GM12872 (cell line): Measurements from ENCODE around the gene DNAJC8.

Source experiments
- TF ChIP-seq, protein P1 (sequence below): IDR thresholded peaks from 3 replicates; pipeline ENCODE4 v1.5.1; 2011; ENCODE audit warnings: low read depth, mild to moderate bottlenecking, low read length, moderate library complexity; ENCODE audit not compliant: insufficient read depth

The DNAJC8 gene

DNA sequence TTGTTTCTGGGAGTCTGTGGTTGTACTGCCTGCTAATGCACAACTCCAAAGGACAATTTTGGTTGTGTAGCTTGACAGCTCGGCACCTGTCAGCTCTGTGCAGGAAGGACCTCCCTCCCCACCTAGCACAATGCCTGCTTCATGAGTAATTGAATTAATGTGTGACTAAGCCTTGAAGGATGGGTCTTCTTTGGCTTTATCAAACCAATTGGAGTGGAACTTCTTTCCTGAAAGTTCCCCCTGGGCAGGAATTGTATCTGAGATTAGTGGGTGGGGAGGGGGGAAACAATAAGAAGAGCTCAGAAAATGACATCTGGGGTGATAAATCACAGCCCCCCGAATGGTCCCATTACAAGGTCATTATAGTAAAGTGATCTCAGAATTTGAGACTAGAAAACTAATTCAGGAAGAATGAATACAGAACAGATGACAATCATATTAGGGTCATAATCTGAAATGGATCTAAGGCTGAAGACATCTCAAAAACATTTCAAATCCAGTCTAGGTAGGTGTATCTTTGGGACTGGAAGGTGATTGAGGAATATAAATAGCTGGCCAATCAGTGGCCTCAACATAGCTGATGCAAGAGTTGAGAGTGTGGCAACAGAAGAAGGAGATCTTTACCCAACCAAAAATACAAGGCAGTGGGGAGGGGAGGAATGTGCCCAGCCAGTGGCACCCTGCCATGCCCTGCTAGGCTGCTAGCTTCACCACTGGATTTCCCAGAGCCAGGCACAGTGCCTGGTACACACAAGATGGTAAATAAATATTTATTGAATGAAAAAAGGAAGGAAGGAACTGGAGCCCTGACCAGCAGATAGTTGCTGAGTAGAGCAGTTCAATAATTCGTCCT, 16.4 kb upstream of the DNAJC8 start:
- TF ChIP-seq, protein P1, sequence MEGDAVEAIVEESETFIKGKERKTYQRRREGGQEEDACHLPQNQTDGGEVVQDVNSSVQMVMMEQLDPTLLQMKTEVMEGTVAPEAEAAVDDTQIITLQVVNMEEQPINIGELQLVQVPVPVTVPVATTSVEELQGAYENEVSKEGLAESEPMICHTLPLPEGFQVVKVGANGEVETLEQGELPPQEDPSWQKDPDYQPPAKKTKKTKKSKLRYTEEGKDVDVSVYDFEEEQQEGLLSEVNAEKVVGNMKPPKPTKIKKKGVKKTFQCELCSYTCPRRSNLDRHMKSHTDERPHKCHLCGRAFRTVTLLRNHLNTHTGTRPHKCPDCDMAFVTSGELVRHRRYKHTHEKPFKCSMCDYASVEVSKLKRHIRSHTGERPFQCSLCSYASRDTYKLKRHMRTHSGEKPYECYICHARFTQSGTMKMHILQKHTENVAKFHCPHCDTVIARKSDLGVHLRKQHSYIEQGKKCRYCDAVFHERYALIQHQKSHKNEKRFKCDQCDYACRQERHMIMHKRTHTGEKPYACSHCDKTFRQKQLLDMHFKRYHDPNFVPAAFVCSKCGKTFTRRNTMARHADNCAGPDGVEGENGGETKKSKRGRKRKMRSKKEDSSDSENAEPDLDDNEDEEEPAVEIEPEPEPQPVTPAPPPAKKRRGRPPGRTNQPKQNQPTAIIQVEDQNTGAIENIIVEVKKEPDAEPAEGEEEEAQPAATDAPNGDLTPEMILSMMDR, result no peak

DNA sequence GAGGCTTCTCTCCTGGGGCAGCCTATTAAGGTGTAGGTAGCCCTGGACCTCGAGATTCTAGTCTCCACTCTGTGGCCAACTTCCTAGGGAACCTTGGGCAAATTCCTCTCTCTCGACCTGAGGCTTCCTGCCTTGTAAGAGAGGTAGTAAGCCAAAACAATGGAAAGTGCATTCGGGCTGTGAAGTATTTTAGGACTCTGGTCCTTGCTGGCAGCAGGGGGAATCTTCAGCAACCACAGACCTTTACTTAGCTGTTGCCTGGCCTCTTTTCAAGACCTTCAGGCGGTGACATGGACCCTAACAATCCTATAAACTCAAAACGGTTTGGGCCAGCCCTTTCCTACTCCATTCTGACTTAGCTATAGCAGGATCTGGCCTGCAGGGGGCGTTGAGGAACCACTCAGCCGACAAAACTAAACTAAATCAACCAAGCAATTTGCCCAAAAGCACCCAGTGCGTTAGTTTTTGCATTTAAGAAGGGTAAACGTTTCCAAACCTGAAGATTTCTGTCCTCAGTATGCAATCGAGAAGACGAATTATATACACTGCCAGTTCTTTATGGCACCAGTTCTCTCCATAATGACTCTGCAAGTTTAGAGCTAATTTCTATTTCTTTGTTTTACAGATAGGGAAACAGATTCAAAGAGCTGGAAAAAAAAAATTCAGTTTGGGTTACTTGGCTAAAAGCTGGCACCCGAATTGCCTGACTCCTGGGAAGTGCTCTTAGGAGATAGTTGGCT, 15.6 kb upstream of the DNAJC8 start:
- TF ChIP-seq, protein P1, result peak; percentile 96

DNA sequence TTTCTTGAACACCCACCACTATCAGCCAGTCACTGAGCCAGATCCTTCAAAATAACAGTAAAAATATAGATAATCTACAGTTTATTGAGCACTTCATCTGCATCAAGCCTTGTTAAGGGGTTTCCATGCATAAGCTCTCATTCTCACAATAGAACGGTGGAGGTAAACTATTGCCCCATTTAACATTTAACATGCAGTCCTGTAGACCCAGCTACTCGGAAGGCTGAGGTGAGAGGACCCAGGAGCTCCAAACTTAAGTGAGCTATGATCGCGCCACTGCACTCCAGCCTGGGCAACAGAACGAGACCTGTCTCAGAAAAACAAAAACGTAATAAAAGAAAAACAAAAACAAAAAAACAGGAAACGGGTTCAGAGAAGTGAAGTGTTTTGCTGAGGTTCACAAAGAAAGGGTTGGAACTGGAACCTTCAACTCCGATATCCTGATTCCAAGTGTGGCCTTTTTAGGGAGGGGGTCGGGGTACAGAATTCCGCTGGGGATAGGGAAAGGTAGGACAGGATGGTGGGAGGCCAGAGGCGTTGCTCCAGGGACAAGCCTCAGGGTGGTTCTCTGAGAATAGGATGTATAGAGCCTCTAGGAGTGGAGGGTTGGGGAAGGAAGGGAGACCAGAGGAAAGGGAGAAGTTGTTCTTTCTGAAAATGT, 14.9 kb upstream of the DNAJC8 start:
- TF ChIP-seq, protein P1, result no peak

DNA sequence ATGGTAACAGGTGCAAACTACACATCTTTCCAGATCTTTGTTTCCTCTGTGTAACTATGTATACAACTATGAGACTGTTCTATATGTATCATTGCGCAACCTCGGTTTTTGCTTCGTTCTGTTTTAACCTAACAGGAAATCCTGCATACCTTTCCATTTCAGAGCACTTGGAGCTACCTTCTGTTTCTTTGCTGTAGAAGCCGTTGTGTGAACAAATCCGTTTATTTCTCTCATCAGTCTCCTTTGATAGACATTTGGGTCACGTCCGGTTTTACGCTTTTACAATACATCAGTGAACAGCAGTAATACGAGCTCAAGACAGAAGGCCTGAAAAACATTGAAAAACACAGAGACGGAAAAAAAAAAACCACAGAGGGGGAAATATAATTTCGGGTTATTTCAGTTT, 13.6 kb upstream of the DNAJC8 start:
- TF ChIP-seq, protein P1, result no peak

DNA sequence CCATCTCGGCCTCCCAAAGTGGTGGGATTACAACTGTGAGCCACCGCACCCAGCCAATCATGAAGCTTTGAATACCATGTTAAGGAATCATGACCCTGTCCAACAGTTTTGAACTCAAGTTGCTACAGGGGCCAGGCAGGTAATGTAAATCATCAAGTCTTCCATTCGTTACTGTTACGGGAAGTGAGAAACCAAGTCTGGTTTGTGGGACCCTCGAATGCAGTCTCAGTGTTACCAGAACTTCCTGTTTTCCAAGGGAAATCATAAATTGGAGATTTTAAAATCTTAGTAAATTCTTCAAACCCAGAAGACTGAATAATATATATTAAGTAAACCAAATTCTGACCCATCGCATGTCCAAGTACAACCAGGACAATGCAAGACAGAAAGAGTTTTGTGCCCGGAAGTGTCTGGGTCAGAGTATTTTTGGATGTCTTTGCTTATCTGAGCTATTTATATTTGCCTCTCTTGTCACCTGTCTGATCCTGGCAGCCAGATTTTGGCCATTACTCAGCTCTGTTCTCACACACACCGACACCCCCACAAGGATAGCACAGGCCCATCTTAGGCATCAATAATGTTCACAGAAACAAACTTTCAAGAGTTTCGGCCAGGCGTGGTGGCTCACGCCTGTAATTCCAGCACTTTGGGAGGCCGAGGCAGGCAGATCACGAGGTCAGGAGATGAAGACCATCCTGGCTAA, 11.9 kb upstream of the DNAJC8 start:
- TF ChIP-seq, protein P1, result no peak

DNA sequence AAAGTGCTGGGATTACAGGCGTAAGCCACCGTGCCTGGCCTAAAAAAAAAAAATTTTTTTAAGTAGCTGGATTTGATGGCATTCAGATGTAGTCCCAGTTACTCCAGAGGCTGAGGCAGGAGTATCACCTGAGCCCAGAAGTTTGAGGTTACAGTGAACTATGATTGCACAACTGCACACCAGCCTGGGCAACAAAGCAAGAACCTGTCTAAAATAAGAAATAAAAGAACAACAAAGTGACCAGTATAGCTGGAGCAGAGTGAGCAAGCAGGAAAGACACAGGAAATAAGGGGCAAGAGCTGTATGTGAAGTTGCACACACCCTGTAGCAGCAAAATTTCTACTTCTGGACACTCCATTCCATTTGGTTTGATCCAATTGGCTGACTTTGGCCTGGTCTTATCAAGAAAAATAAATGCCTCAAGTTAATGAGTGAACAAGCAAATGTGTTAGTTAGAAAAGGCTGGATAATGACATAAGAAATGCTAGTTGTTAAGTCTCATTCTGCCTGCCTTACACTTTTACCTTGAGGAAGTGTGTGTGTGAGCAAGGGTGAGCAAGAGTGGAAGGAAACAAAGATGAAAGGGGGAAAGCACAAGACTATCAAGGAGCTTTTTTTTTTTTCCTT, 11.0 kb upstream of the DNAJC8 start:
- TF ChIP-seq, protein P1, result no peak
